Measurements from ENCODE around the gene RFXANK.

The RFXANK gene

DNA sequence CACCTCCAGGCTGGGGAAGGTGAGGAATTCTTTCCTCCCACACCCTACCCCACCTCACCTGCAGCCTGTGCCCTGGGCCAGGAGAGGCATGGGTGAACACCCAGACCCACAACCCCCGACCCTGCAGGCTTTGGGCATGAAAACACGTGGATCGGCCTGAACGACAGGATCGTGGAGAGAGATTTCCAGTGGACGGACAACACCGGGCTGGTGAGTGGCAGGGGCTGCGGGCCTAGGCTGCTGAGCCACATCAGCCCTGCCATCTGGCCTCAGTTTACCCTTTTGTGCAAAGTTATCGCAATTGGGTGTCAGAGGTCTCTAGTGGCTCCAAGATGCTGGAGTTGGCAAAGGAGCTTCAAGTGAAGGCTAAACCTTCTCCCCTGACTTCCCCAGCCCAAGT, 48.4 kb downstream of the RFXANK start:
- H3K4me3 Mint-ChIP-seq: no peak overlapping the region
- H3K9me3 Mint-ChIP-seq: peaks cover 4% of the 10 kb centered on the region
- DNase-seq (ENCODE audit: low spot score in 2 of 2) (no peak), ATAC-seq (ENCODE audit: low read depth) (no peak)
- no peaks in the 10 kb centered on the region for H3K4me1 Mint-ChIP-seq
- H3K36me3 Mint-ChIP-seq: peaks cover 2% of the 10 kb centered on the region
- peaks cover 21% of the 10 kb centered on the region for H3K27me3 Mint-ChIP-seq
- H3K27ac Mint-ChIP-seq: no peak overlapping the region

DNA sequence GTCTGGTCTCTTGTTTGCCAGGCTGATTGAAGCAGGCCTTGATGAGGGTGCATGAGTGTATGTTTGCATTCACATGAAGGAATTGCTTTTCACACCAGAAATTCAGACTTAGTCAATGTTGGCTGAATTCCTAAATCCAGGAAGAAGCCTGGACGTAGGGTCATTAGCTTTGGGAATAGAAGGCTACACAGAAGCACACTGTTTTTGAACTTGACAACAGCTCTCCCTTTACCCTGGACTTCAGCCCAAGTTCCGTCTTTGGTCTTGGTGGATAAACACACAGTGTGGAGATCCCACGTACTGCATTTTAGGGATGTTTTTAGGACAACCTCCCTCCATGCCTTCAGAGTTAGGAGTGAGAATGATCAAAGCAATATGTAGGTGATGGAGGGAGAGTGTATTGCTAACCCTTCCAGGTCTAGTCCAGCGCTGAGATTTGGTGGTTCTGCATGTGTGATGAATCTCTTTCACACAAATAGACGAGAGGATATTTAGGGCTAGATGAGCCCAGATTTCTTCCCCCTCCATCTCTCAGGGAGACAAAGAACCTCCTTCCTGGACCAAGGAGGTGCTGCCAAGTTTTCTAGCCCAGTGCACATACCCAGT, 58.2 kb downstream of the RFXANK start:
- DNase-seq (ENCODE audit: low spot score in 2 of 2) (no peak), ATAC-seq (ENCODE audit: low read depth) (no peak)
- H3K27ac Mint-ChIP-seq: no peak overlapping the region
- no peaks in the 10 kb centered on the region for H3K4me1 Mint-ChIP-seq
- peaks cover 32% of the 10 kb centered on the region for H3K27me3 Mint-ChIP-seq
- H3K36me3 Mint-ChIP-seq: peaks cover 2% of the 10 kb centered on the region
- H3K9me3 Mint-ChIP-seq: no peaks in the 10 kb centered on the region
- H3K4me3 Mint-ChIP-seq: no peak overlapping the region

All from memory B cell (primary cell).